PFSK-1 (cell line): ENCODE measurements around the gene PPP2R5A.

Experiments used
- POLR2AphosphoS5 ChIP-seq: IDR thresholded peaks from 2 replicates; pipeline ENCODE4 v1.6.1; 2012; ENCODE audit warnings: low read depth, mild to moderate bottlenecking, control low read depth, low read length, moderate library complexity
- SIN3A ChIP-seq: IDR thresholded peaks from 2 replicates; pipeline ENCODE4 v1.6.1; 2012; ENCODE audit warnings: mild to moderate bottlenecking, low read length, moderate library complexity, borderline replicate concordance; ENCODE audit not compliant: insufficient read depth
- TAF1 ChIP-seq: IDR thresholded peaks from 2 replicates; pipeline ENCODE4 v1.6.1; 2012; ENCODE audit warnings: low read length, control low read depth, borderline replicate concordance; ENCODE audit not compliant: insufficient read depth
- TF ChIP-seq, protein P1 (sequence below), 2 experiments: IDR thresholded peaks; 2 replicates each; pipeline versions ENCODE4 v1.6.1 to v1.8.0; 2011 to 2012; ENCODE audit warnings: low read depth in 2 of 2, low read length in 2 of 2, control low read depth in 1 of 2, inconsistent platforms in 1 of 2, mild to moderate bottlenecking in 1 of 2, moderate library complexity in 1 of 2; ENCODE audit not compliant: insufficient read depth in 1 of 2

DNA sequence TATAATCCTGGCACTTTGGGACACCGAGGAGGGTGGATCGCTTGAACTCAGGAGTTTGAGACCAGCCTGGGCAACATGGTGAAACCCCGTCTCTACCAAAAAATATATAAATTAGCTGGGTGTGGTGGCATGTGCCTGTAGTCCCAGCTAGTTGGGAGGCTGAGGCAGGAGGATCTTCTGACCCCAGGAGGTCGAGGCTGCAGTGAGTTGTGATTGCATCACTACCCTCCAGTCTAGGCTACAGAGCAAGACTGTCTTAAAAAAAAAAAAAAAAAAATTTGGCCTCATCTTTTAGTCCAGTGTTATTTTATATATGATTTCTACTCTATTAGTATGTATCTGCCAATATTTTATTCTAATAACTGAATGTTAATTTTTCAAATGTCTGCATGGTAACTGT is 59.7 kb downstream of the PPP2R5A start:
- TF ChIP-seq POLR2AphosphoS5 (no peak), SIN3A (no peak), TAF1 (no peak)
- TF ChIP-seq, protein P1, sequence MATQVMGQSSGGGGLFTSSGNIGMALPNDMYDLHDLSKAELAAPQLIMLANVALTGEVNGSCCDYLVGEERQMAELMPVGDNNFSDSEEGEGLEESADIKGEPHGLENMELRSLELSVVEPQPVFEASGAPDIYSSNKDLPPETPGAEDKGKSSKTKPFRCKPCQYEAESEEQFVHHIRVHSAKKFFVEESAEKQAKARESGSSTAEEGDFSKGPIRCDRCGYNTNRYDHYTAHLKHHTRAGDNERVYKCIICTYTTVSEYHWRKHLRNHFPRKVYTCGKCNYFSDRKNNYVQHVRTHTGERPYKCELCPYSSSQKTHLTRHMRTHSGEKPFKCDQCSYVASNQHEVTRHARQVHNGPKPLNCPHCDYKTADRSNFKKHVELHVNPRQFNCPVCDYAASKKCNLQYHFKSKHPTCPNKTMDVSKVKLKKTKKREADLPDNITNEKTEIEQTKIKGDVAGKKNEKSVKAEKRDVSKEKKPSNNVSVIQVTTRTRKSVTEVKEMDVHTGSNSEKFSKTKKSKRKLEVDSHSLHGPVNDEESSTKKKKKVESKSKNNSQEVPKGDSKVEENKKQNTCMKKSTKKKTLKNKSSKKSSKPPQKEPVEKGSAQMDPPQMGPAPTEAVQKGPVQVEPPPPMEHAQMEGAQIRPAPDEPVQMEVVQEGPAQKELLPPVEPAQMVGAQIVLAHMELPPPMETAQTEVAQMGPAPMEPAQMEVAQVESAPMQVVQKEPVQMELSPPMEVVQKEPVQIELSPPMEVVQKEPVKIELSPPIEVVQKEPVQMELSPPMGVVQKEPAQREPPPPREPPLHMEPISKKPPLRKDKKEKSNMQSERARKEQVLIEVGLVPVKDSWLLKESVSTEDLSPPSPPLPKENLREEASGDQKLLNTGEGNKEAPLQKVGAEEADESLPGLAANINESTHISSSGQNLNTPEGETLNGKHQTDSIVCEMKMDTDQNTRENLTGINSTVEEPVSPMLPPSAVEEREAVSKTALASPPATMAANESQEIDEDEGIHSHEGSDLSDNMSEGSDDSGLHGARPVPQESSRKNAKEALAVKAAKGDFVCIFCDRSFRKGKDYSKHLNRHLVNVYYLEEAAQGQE (IDR thresholded peaks at IDR 0.05; ENCODE audit: insufficient read depth in 1 of 2, low read depth in 2 of 2, low read length in 2 of 2), result no peak
